GM18502 (cell line): ENCODE results near the gene GRIN3B.
A peak's percentile ranks its signal among the peaks of the same experiment; 100 is the strongest.

Experiments used
- ATAC-seq: cut with Tn5 transposase; IDR thresholded peaks from one replicate; pipeline ENCODE4 v1.9.1; 2021; ENCODE audit warnings: mild to moderate bottlenecking; ENCODE audit not compliant: unreplicated experiment, poor library complexity

The GRIN3B gene

GRCh38 chr19:990119-990571, 10.1 kb upstream of the GRIN3B start:
- no peak for ATAC-seq

- no peak for ATAC-seq
These were observed 9.5 kb upstream of the GRIN3B start for GRCh38 chr19:990746-991145.

- no peak for ATAC-seq
These were observed 8.9 kb upstream of the GRIN3B start for GRCh38 chr19:991174-991931.

GRCh38 chr19:991932-992669, 8.1 kb upstream of the GRIN3B start:
- ATAC-seq, result no peak

GRCh38 chr19:992670-993055, 7.6 kb upstream of the GRIN3B start:
- ATAC-seq, result no peak

- no peak for ATAC-seq
These were observed 6.8 kb upstream of the GRIN3B start for GRCh38 chr19:993361-993830.

GRCh38 chr19:993831-994393, 6.3 kb upstream of the GRIN3B start:
- no peak for ATAC-seq

- no peak for ATAC-seq
These were observed 5.7 kb upstream of the GRIN3B start for GRCh38 chr19:994516-994915.

GRCh38 chr19:995051-995827, 5.0 kb upstream of the GRIN3B start:
- ATAC-seq, result no peak

- ATAC-seq, result no peak
These were observed 4.0 kb upstream of the GRIN3B start for GRCh38 chr19:996051-996838.

GRCh38 chr19:998064-998463, 2.2 kb upstream of the GRIN3B start:
- ATAC-seq, result no peak

- no peak for ATAC-seq
These were observed 870 bp upstream of the GRIN3B start for GRCh38 chr19:999379-999719.

GRCh38 chr19:1000591-1001537, 645 bp downstream of the GRIN3B start:
- ATAC-seq, result no peak

GRCh38 chr19:1001538-1002166, 1.4 kb downstream of the GRIN3B start:
- ATAC-seq, result peak; percentile 48

- no peak for ATAC-seq
These were observed 2.4 kb downstream of the GRIN3B start for GRCh38 chr19:1002600-1002999.

GRCh38 chr19:1003283-1003682, 3.1 kb downstream of the GRIN3B start:
- no peak for ATAC-seq

- no peak for ATAC-seq
These were observed 4.1 kb downstream of the GRIN3B start for GRCh38 chr19:1004204-1004802.
